HEK293 (cell line): ENCODE measurements around the gene ISCU.

ENCODE experiments used
- BCL11A ChIP-seq: fragments of 450-650 bp; formaldehyde crosslinking; IDR thresholded peaks from 2 replicates; pipeline ENCODE4 v1.5.1; 2016; ENCODE audit warnings: low read depth, missing biosample characterization, missing genetic modification characterization
- ELK4 ChIP-seq: IDR thresholded peaks from 2 replicates; pipeline ENCODE4 v1.6.1; 2011; ENCODE audit warnings: mild to moderate bottlenecking, low read depth, low read length, borderline replicate concordance
- KLF10 ChIP-seq: fragments of 450-650 bp; IDR thresholded peaks from 2 replicates; pipeline ENCODE4 v1.5.1; 2018; ENCODE audit warnings: missing biosample characterization, mild to moderate bottlenecking, missing genetic modification characterization
- KLF17 ChIP-seq: fragments of 450-650 bp; formaldehyde crosslinking; IDR thresholded peaks from 2 replicates; pipeline ENCODE4 v1.5.1; 2016; ENCODE audit warnings: missing biosample characterization, missing genetic modification characterization
- RBAK ChIP-seq: fragments of 450-650 bp; formaldehyde crosslinking; IDR thresholded peaks from 2 replicates; pipeline ENCODE4 v1.5.1; 2016; ENCODE audit warnings: missing biosample characterization, missing genetic modification characterization
- SP2 ChIP-seq: fragments of 450-650 bp; formaldehyde crosslinking; IDR thresholded peaks from 2 replicates; pipeline ENCODE4 v1.5.1; 2016; ENCODE audit warnings: missing biosample characterization, missing genetic modification characterization
- ZBTB1 ChIP-seq: fragments of 450-650 bp; formaldehyde crosslinking; IDR thresholded peaks from 2 replicates; pipeline ENCODE4 v1.5.1; 2016; ENCODE audit warnings: missing biosample characterization, missing genetic modification characterization
- ZBTB11 ChIP-seq: fragments of 450-650 bp; formaldehyde crosslinking; conservative IDR thresholded peaks from 2 replicates; pipeline ENCODE4 v1.5.1; 2016; ENCODE audit warnings: low read depth, missing biosample characterization, missing genetic modification characterization
- ZBTB21 ChIP-seq: fragments of 450-650 bp; formaldehyde crosslinking; IDR thresholded peaks from 2 replicates; pipeline ENCODE4 v1.5.1; 2017; ENCODE audit warnings: missing biosample characterization, missing genetic modification characterization
- ZBTB8A ChIP-seq: fragments of 450-650 bp; formaldehyde crosslinking; IDR thresholded peaks from 2 replicates; pipeline ENCODE4 v1.5.1; 2016; ENCODE audit warnings: missing biosample characterization, missing genetic modification characterization
- ZNF121 ChIP-seq: fragments of 450-650 bp; formaldehyde crosslinking; IDR thresholded peaks from 2 replicates; pipeline ENCODE4 v1.5.1; 2016; ENCODE audit warnings: missing biosample characterization, missing genetic modification characterization
- ZNF140 ChIP-seq: fragments of 450-650 bp; formaldehyde crosslinking; IDR thresholded peaks from 2 replicates; pipeline ENCODE4 v1.5.1; 2016; ENCODE audit warnings: missing biosample characterization, missing genetic modification characterization
- ZNF148 ChIP-seq: fragments of 450-650 bp; formaldehyde crosslinking; IDR thresholded peaks from 2 replicates; pipeline ENCODE4 v1.5.0; 2017; ENCODE audit warnings: missing biosample characterization, missing genetic modification characterization, borderline replicate concordance
- ZNF16 ChIP-seq: fragments of 450-650 bp; formaldehyde crosslinking; IDR thresholded peaks from 2 replicates; pipeline ENCODE4 v1.5.1; 2016; ENCODE audit warnings: low read depth, missing biosample characterization, missing genetic modification characterization
- ZNF223 ChIP-seq: fragments of 450-650 bp; formaldehyde crosslinking; IDR thresholded peaks from 2 replicates; pipeline ENCODE4 v1.5.1; 2016; ENCODE audit warnings: missing biosample characterization, missing genetic modification characterization
- ZNF26 ChIP-seq: fragments of 450-650 bp; formaldehyde crosslinking; IDR thresholded peaks from 2 replicates; pipeline ENCODE4 v1.5.1; 2016; ENCODE audit warnings: missing biosample characterization, missing genetic modification characterization
- ZNF416 ChIP-seq: fragments of 450-650 bp; formaldehyde crosslinking; IDR thresholded peaks from 2 replicates; pipeline ENCODE4 v1.5.1; 2016; ENCODE audit warnings: missing biosample characterization, missing genetic modification characterization
- ZNF449 ChIP-seq: fragments of 450-650 bp; formaldehyde crosslinking; IDR thresholded peaks from 2 replicates; pipeline ENCODE4 v1.5.1; 2017; ENCODE audit warnings: missing biosample characterization, mild to moderate bottlenecking, missing genetic modification characterization, moderate library complexity
- ZNF488 ChIP-seq: fragments of 450-650 bp; formaldehyde crosslinking; IDR thresholded peaks from 2 replicates; pipeline ENCODE4 v1.5.1; 2016; ENCODE audit warnings: missing biosample characterization, missing genetic modification characterization
- ZNF548 ChIP-seq: fragments of 450-650 bp; formaldehyde crosslinking; IDR thresholded peaks from 2 replicates; pipeline ENCODE4 v1.5.1; 2016; ENCODE audit warnings: missing biosample characterization, missing genetic modification characterization
- ZNF580 ChIP-seq: fragments of 450-650 bp; formaldehyde crosslinking; IDR thresholded peaks from 2 replicates; pipeline ENCODE4 v1.5.1; 2016; ENCODE audit warnings: missing biosample characterization, missing genetic modification characterization
- ZNF610 ChIP-seq: fragments of 450-650 bp; formaldehyde crosslinking; IDR thresholded peaks from 2 replicates; pipeline ENCODE4 v1.5.1; 2016; ENCODE audit warnings: missing biosample characterization, missing genetic modification characterization, borderline replicate concordance
- ZNF664 ChIP-seq: fragments of 450-650 bp; formaldehyde crosslinking; IDR thresholded peaks from 2 replicates; pipeline ENCODE4 v1.5.1; 2016; ENCODE audit warnings: missing biosample characterization, missing genetic modification characterization
- ZNF677 ChIP-seq: fragments of 450-650 bp; IDR thresholded peaks from 2 replicates; pipeline ENCODE4 v1.5.0; 2018; ENCODE audit warnings: missing biosample characterization, mild to moderate bottlenecking, missing genetic modification characterization, moderate library complexity
- ZNF692 ChIP-seq: fragments of 450-650 bp; formaldehyde crosslinking; IDR thresholded peaks from 2 replicates; pipeline ENCODE4 v1.5.1; 2016; ENCODE audit warnings: missing biosample characterization, missing genetic modification characterization

The ISCU gene

GRCh38 chr12:108562348-108563135 is at the start of gene ISCU (continued):
- TF ChIP-seq ZNF610 (no peak), ZNF580 (tag by site-specific recombination) (no peak), KLF17 (tag by site-specific recombination) (no peak), ZNF16 (no peak), ZNF449 (tag by site-specific recombination) (no peak), ZNF148 (tag by site-specific recombination) (no peak), ZBTB1 (tag by site-specific recombination) (no peak), ZNF664 (tag by site-specific recombination) (no peak), ZNF692 (tag by site-specific recombination) (no peak), ZNF416 (tag by site-specific recombination) (no peak), ZBTB11 (no peak), ZNF677 (no peak), ZNF223 (tag by site-specific recombination) (no peak), ZNF548 (no peak), ZBTB21 (no peak), ELK4 (no peak), RBAK (tag by site-specific recombination) (no peak), ZBTB8A (tag by site-specific recombination) (no peak), ZNF488 (no peak), SP2 (tag by site-specific recombination) (peak; percentile 83), ZNF121 (no peak), ZNF140 (no peak), KLF10 (tag by site-specific recombination) (peak; percentile 88; the same call in 1 of the 2 replicates), BCL11A (tag by site-specific recombination) (no peak), ZNF26 (tag by site-specific recombination) (no peak)
